Tibial nerve (tissue), 4 donors: ENCODE data around the gene LIM2. TPM values are rescaled to one million over a fixed set of nuclear protein-coding genes. Genes with fewer than 3 reads are reported as not detected.
"Not testable (repeated sequence)": the region's sequence is repeated elsewhere in the genome, so short reads cannot be mapped to it uniquely, and the experiment has no call there.

Source experiments
- DNase-seq, 2 donors: peaks; one replicate each; pipeline ENCODE4 v3.0.0-alpha.2; 2019; ENCODE audit warnings: low spot score in 2 of 2
- H3K27ac ChIP-seq, 4 donors: fragments of 200-600 bp; sonication (generic) in 3 of 4; one replicate each; pipeline ENCODE4 v1.5.1; 2017 to 2019; ENCODE audit warnings: mild to moderate bottlenecking in 1 of 4
- H3K27me3 ChIP-seq, 2 donors: fragments of 200-600 bp; sonication (generic) in 1 of 2; one replicate each; pipeline versions ENCODE4 v1.5.1 to v1.6.0; 2017 to 2019
- H3K36me3 ChIP-seq, 3 donors: fragments of 200-600 bp; sonication (generic); one replicate each; pipeline ENCODE4 v1.5.1; 2018 to 2019
- H3K4me1 ChIP-seq, 4 donors: fragments of 200-600 bp; sonication (generic) in 3 of 4; one replicate each; pipeline ENCODE4 v1.5.1; 2017 to 2019
- H3K4me3 ChIP-seq, 4 donors: fragments of 200-600 bp; sonication (generic) in 3 of 4; one replicate each; pipeline ENCODE4 v1.5.1; 2017 to 2019; ENCODE audit warnings: mild to moderate bottlenecking in 1 of 4, moderate library complexity in 1 of 4
- H3K9me3 ChIP-seq, 4 donors: fragments of 200-600 bp; sonication (generic) in 3 of 4; one replicate each; pipeline ENCODE4 v1.5.1; 2017 to 2019
- EP300 ChIP-seq, 2 donors: sonication (generic); formaldehyde crosslinking; IDR thresholded peaks; one replicate each; pipeline ENCODE4 v1.6.1; 2017; ENCODE audit warnings: antibody characterized with exemption in 2 of 2, mild to moderate bottlenecking in 1 of 2
- POLR2A ChIP-seq, 2 donors: fragments of 450-650 bp; IDR thresholded peaks; one replicate each; pipeline ENCODE4 v1.6.1; 2017; ENCODE audit warnings: antibody characterized with exemption in 2 of 2, mild to moderate bottlenecking in 2 of 2, moderate library complexity in 2 of 2
- WGBS, 2 donors: methylation state at CpG; one replicate each; pipeline ENCODE4 v1.1.5; 2018; 5-methylcytosine and 5-hydroxymethylcytosine counted together
- total RNA-seq, 4 donors: library from RNA; depleted of rRNA; stranded (reverse); fragments of >200 nt; gene quantifications; one replicate each; pipeline ENCODE4 v1.1.0, GENCODE V29; 2016
- TF ChIP-seq, protein P1 (sequence below), 5 experiments: fragments of 200-600 bp in 3 of 5; fragments of 450-650 bp in 2 of 5; sonication (generic) in 3 of 5; IDR thresholded peaks; one replicate each; pipeline ENCODE4 v1.5.1; 2016 to 2019; ENCODE audit warnings: antibody characterized with exemption in 5 of 5, mild to moderate bottlenecking in 3 of 5, moderate library complexity in 2 of 5

LIM2 gene
- total RNA-seq, 4 donors from 2014 or later: not detected

DNA sequence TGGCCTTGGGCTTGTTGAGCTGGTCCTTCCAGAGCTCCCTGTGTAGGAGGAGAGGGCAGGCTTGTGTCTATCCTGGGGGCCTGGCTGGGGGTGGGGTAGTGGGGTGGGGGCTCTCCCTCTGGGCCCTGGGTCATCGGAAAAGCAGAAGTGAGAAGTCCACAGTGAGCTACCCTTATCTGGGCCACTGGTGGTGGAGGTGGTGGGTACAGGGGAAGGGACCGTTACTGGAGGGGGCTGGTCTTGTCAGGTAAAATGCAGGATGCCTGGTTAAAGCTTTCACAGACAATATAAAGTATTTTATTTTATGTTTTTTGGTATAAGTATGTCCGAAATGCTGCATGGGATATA lies 30.0 kb upstream of the LIM2 start:
- 62 to 63% methylated on average over 3 of the region's 3 CpGs for WGBS, 2 donors

GRCh38 chr19:51417107-51417809 lies 29.5 kb upstream of the LIM2 start, which contains the start of gene SIGLEC10:
SIGLEC10 (minus strand) TSS chr19:51417642; CDS start chr19:51417581, 61 bp downstream.
- no peaks in the 10 kb centered on the region for H3K36me3 ChIP-seq
- no peak for DNase-seq
- H3K4me3 ChIP-seq: peak within 1 kb of the TSS in 1 of 4 donors; percentile 15
- H3K27me3 ChIP-seq: peaks cover 0 to 17% of the 10 kb centered on the region in 2 donors
- no peaks in the 10 kb centered on the region for H3K4me1 ChIP-seq
- TF ChIP-seq, protein P1, sequence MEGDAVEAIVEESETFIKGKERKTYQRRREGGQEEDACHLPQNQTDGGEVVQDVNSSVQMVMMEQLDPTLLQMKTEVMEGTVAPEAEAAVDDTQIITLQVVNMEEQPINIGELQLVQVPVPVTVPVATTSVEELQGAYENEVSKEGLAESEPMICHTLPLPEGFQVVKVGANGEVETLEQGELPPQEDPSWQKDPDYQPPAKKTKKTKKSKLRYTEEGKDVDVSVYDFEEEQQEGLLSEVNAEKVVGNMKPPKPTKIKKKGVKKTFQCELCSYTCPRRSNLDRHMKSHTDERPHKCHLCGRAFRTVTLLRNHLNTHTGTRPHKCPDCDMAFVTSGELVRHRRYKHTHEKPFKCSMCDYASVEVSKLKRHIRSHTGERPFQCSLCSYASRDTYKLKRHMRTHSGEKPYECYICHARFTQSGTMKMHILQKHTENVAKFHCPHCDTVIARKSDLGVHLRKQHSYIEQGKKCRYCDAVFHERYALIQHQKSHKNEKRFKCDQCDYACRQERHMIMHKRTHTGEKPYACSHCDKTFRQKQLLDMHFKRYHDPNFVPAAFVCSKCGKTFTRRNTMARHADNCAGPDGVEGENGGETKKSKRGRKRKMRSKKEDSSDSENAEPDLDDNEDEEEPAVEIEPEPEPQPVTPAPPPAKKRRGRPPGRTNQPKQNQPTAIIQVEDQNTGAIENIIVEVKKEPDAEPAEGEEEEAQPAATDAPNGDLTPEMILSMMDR (IDR thresholded peaks at IDR 0.05): no peak
- TF ChIP-seq EP300 (IDR thresholded peaks at IDR 0.05) (no peak), POLR2A (IDR thresholded peaks at IDR 0.05) (no peak)
- H3K27ac ChIP-seq: peak within 1 kb of the TSS in 2 of 4 donors; percentile 36 to 70
- H3K9me3 ChIP-seq: no peaks in the 10 kb centered on the region
- WGBS, 2 donors: 57 to 59% methylated on average over 16 to 21 of the region's 21 CpGs

More for the DNA sequence above, 30.0 kb upstream of the LIM2 start:
- Histone ChIP-seq H3K9me3 (no peaks in the 10 kb centered on the region), H3K4me1 (no peaks in the 10 kb centered on the region), H3K27ac (peak overlapping the region in 2 of 4 donors; percentile 11 to 70), H3K27me3 (peaks cover 0 to 22% of the 10 kb centered on the region in 2 donors), H3K36me3 (no peaks in the 10 kb centered on the region), H3K4me3 (no peak overlapping the region)
- no peak for DNase-seq
- TF ChIP-seq, protein P1 (IDR thresholded peaks at IDR 0.05): no peak
- no peak for TF ChIP-seq EP300 (IDR thresholded peaks at IDR 0.05)
- no peak for TF ChIP-seq POLR2A (IDR thresholded peaks at IDR 0.05)

- H3K9me3 ChIP-seq, H3K36me3 ChIP-seq, H3K4me3 ChIP-seq, H3K4me1 ChIP-seq, DNase-seq, H3K27ac ChIP-seq: not testable (repeated sequence)
- H3K27me3 ChIP-seq: peaks cover 0 to 11% of the 10 kb centered on the region in 2 donors
- 73 to 81% methylated on average over 7 to 12 of the region's 15 CpGs for WGBS, 2 donors
These were observed 28.6 kb upstream of the LIM2 start for GRCh38 chr19:51416422-51416821.

GRCh38 chr19:51415187-51415586 lies 27.4 kb upstream of the LIM2 start:
- no peaks in the 10 kb centered on the region for H3K9me3 ChIP-seq
- no peak for DNase-seq
- no peak overlapping the region for H3K27ac ChIP-seq
- H3K36me3 ChIP-seq: no peaks in the 10 kb centered on the region
- peaks cover 0 to 3% of the 10 kb centered on the region in 2 donors for H3K27me3 ChIP-seq
- 82 to 87% methylated on average over 6 to 11 of the region's 12 CpGs for WGBS, 2 donors
- no peak overlapping the region for H3K4me3 ChIP-seq
- H3K4me1 ChIP-seq: no peaks in the 10 kb centered on the region
- TF ChIP-seq EP300 (IDR thresholded peaks at IDR 0.05): no peak
- TF ChIP-seq, protein P1 (IDR thresholded peaks at IDR 0.05): no peak
- TF ChIP-seq POLR2A (IDR thresholded peaks at IDR 0.05): no peak

GRCh38 chr19:51410950-51411748 lies 23.4 kb upstream of the LIM2 start:
- 90 to 93% methylated on average over 15 of the region's 15 CpGs for WGBS, 2 donors
- H3K27me3 ChIP-seq: no peaks in the 10 kb centered on the region
- no peak for DNase-seq
- TF ChIP-seq POLR2A (IDR thresholded peaks at IDR 0.05) (no peak), EP300 (IDR thresholded peaks at IDR 0.05) (no peak)
- TF ChIP-seq, protein P1 (IDR thresholded peaks at IDR 0.05): no peak
- H3K9me3 ChIP-seq: peaks cover 0 to 2% (median 0%) of the 10 kb centered on the region in 4 donors
- no peaks in the 10 kb centered on the region for H3K36me3 ChIP-seq
- no peak overlapping the region for H3K27ac ChIP-seq
- H3K4me3 ChIP-seq: no peak overlapping the region
- no peaks in the 10 kb centered on the region for H3K4me1 ChIP-seq
